MM.1S (cell line): ENCODE results near the gene CADPS.

Experiments used
- DNase-seq: peaks from one replicate; pipeline ENCODE4 v3.0.0-alpha.2; 2015
- H2AFZ ChIP-seq: fragments of 300-600 bp; sonication (generic); 2 replicates; pipeline ENCODE4 v1.6.0; 2016; ENCODE audit warnings: antibody characterized with exemption, low read length
- H3F3A ChIP-seq: fragments of 300-600 bp; sonication (generic); 2 replicates; pipeline ENCODE4 v1.6.1; 2016; ENCODE audit warnings: mild to moderate bottlenecking, antibody characterized with exemption, low read length, moderate library complexity, mixed read lengths; ENCODE audit not compliant: insufficient read depth
- H3K27ac ChIP-seq: fragments of 300-600 bp; sonication (generic); 2 replicates; pipeline ENCODE4 v1.5.1; 2016; ENCODE audit warnings: mild to moderate bottlenecking, low read length
- H3K27me3 ChIP-seq: fragments of 300-600 bp; sonication (generic); replicated peaks from 2 replicates; pipeline ENCODE4 v1.6.0; 2016; ENCODE audit warnings: low read length; ENCODE audit not compliant: insufficient read depth
- H3K36me3 ChIP-seq: fragments of 300-600 bp; sonication (generic); replicated peaks from 2 replicates; pipeline ENCODE4 v1.6.1; 2016; ENCODE audit warnings: mild to moderate bottlenecking, low read length, mixed read lengths; ENCODE audit not compliant: insufficient read depth
- H3K4me1 ChIP-seq: fragments of 300-600 bp; sonication (generic); 2 replicates; pipeline ENCODE4 v1.6.1; 2016; ENCODE audit warnings: low read length, mixed read lengths
- H3K4me2 ChIP-seq: fragments of 300-600 bp; sonication (generic); 2 replicates; pipeline ENCODE4 v1.6.0; 2016; ENCODE audit warnings: low read depth, low read length
- H3K4me3 ChIP-seq: fragments of 300-600 bp; sonication (generic); 2 replicates; pipeline ENCODE4 v1.5.1; 2016; ENCODE audit warnings: low read length, mixed read lengths
- H3K79me2 ChIP-seq: fragments of 300-600 bp; sonication (generic); 2 replicates; pipeline ENCODE4 v1.6.1; 2016; ENCODE audit warnings: mixed run types, low read length, mixed read lengths
- H3K9ac ChIP-seq: fragments of 300-600 bp; sonication (generic); 2 replicates; pipeline ENCODE4 v1.6.1; 2016; ENCODE audit warnings: low read length, mixed read lengths
- H3K9me2 ChIP-seq: fragments of 300-600 bp; sonication (generic); replicated peaks from 2 replicates; pipeline ENCODE4 v1.6.1; 2016; ENCODE audit warnings: mild to moderate bottlenecking, low read length, mixed read lengths; ENCODE audit not compliant: insufficient read depth
- H3K9me3 ChIP-seq: fragments of 300-600 bp; sonication (generic); replicated peaks from 2 replicates; pipeline ENCODE4 v1.6.1; 2016; ENCODE audit warnings: mild to moderate bottlenecking, low read length, mixed read lengths; ENCODE audit not compliant: insufficient read depth
- H4K20me1 ChIP-seq: fragments of 300-600 bp; sonication (generic); 2 replicates; pipeline ENCODE4 v1.6.1; 2016; ENCODE audit warnings: mild to moderate bottlenecking, low read length, moderate library complexity, mixed read lengths; ENCODE audit not compliant: insufficient read depth
- EZH2 ChIP-seq: fragments of 300-600 bp; sonication (generic); optimal IDR thresholded peaks from 2 replicates; pipeline ENCODE3; 2017; ENCODE audit warnings: low read depth, mild to moderate bottlenecking, antibody characterized with exemption, low read length, mixed read lengths
- EZH2phosphoT487 ChIP-seq: fragments of 300-600 bp; sonication (generic); IDR thresholded peaks from 2 replicates; pipeline ENCODE4 v1.6.1; 2018; ENCODE audit warnings: antibody characterized with exemption, low read length
- TF ChIP-seq, protein P1 (sequence below): fragments of 300-600 bp; sonication (generic); IDR thresholded peaks from 2 replicates; pipeline ENCODE4 v1.5.1; 2016; ENCODE audit warnings: antibody characterized with exemption, low read length, mixed read lengths

Gene CADPS

DNA sequence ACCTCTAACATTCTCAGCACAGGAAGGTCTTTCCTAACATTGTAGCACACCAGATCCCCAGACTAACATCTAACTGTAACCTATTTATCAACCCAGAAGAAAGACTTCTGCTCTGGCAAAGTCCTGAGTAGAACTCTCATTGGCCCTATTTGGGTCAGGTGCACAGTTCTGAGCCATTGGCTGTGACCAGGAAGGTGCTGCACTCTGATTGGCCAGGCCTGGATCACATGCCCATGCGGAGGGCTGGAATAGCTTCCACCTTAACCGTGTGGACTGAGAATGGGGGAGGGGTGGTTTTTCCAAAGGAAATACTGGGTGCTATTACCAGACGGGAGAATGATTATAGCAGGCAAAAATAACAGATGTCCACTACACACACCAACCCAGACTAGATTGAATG is 513.4 kb downstream of the CADPS start:
- H3K4me1 ChIP-seq: 0 out of 2 replicates have a peak, but pooled peaks cover 3% of the 10 kb centered on the region
- TF ChIP-seq, protein P1, sequence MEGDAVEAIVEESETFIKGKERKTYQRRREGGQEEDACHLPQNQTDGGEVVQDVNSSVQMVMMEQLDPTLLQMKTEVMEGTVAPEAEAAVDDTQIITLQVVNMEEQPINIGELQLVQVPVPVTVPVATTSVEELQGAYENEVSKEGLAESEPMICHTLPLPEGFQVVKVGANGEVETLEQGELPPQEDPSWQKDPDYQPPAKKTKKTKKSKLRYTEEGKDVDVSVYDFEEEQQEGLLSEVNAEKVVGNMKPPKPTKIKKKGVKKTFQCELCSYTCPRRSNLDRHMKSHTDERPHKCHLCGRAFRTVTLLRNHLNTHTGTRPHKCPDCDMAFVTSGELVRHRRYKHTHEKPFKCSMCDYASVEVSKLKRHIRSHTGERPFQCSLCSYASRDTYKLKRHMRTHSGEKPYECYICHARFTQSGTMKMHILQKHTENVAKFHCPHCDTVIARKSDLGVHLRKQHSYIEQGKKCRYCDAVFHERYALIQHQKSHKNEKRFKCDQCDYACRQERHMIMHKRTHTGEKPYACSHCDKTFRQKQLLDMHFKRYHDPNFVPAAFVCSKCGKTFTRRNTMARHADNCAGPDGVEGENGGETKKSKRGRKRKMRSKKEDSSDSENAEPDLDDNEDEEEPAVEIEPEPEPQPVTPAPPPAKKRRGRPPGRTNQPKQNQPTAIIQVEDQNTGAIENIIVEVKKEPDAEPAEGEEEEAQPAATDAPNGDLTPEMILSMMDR: no peak
- no peak for TF ChIP-seq EZH2
- no peak for TF ChIP-seq EZH2phosphoT487
- no peaks in the 10 kb centered on the region for H3K36me3 ChIP-seq
- no peak for DNase-seq
- H2AFZ ChIP-seq: no peak overlapping the region
- no peak overlapping the region for H3K4me3 ChIP-seq
- H3K79me2 ChIP-seq: no peaks in the 10 kb centered on the region
- H3K27me3 ChIP-seq: no peaks in the 10 kb centered on the region
- no peaks in the 10 kb centered on the region for H3F3A ChIP-seq
- no peak overlapping the region for H3K9ac ChIP-seq
- no peaks in the 10 kb centered on the region for H3K9me2 ChIP-seq
- H4K20me1 ChIP-seq: no peaks in the 10 kb centered on the region
- no peak overlapping the region for H3K27ac ChIP-seq
- H3K9me3 ChIP-seq: no peaks in the 10 kb centered on the region
- H3K4me2 ChIP-seq: no peak overlapping the region

DNA sequence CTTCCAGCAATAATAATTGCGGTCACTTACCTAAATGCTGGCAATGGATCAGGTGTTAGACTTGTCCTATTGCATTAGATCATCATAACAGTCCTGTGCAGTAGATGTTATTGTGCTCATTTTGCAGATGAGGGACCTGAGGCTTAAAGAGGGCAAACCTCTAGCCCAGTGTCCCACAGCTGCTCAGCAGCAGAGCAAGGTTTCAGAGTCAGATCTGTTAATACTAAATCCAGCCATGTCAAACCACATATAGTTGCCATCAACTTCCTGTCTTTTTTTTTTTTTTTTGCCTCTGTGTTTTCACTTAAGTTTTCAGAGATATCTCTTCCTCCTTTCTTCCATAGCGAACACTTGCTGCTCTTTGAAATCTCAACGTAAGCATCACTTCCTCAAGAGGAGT is 514.0 kb downstream of the CADPS start:
- no peaks in the 10 kb centered on the region for H4K20me1 ChIP-seq
- no peaks in the 10 kb centered on the region for H3F3A ChIP-seq
- TF ChIP-seq, protein P1: no peak
- TF ChIP-seq EZH2phosphoT487 (no peak), EZH2 (no peak)
- no peaks in the 10 kb centered on the region for H3K9me2 ChIP-seq
- no peak overlapping the region for H3K4me2 ChIP-seq
- no peak overlapping the region for H2AFZ ChIP-seq
- peak; percentile 27 for DNase-seq
- H3K4me1 ChIP-seq: 0 out of 2 replicates have a peak, but pooled peaks cover 3% of the 10 kb centered on the region
- no peak overlapping the region for H3K4me3 ChIP-seq
- no peaks in the 10 kb centered on the region for H3K79me2 ChIP-seq
- H3K9ac ChIP-seq: no peak overlapping the region
- H3K27ac ChIP-seq: no peak overlapping the region
- H3K9me3 ChIP-seq: no peaks in the 10 kb centered on the region
- no peaks in the 10 kb centered on the region for H3K27me3 ChIP-seq
- no peaks in the 10 kb centered on the region for H3K36me3 ChIP-seq

DNA sequence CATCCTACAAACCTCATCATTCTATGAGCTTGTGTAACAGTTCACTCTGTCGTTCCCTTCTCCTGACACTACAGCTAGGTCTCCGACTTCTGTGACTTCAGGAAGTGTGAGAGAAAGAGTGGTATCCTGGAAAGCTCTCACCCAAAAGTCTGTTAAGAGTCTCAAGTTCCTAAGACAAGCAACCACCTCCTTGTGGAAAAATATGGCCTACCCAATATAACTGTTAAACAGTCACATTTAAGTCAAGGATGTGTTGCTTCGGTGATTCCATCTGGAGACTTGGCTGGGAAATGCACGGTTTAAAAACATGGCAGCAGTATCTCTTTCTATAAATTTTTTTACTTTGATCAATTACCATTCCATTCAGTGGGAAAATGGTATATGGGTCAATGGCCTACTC is 515.7 kb downstream of the CADPS start:
- H3K9me3 ChIP-seq: no peaks in the 10 kb centered on the region
- H3K79me2 ChIP-seq: no peaks in the 10 kb centered on the region
- H3K9ac ChIP-seq: no peak overlapping the region
- no peaks in the 10 kb centered on the region for H3K27me3 ChIP-seq
- no peak for TF ChIP-seq EZH2phosphoT487
- TF ChIP-seq, protein P1: no peak
- TF ChIP-seq EZH2: no peak
- H2AFZ ChIP-seq: no peak overlapping the region
- H3K9me2 ChIP-seq: no peaks in the 10 kb centered on the region
- no peak overlapping the region for H3K27ac ChIP-seq
- DNase-seq: no peak
- no peaks in the 10 kb centered on the region for H3F3A ChIP-seq
- H3K4me2 ChIP-seq: no peak overlapping the region
- 0 out of 2 replicates have a peak, but pooled peaks cover 3% of the 10 kb centered on the region for H3K4me1 ChIP-seq
- H4K20me1 ChIP-seq: no peaks in the 10 kb centered on the region
- no peak overlapping the region for H3K4me3 ChIP-seq
- no peaks in the 10 kb centered on the region for H3K36me3 ChIP-seq
